Colonic mucosa (tissue), 4 donors: ENCODE measurements around the gene CERS6. TPM values are rescaled to one million over a fixed set of nuclear protein-coding genes. Genes with fewer than 3 reads are reported as not detected.
"Not testable (repeated sequence)": the region's sequence is repeated elsewhere in the genome, so short reads cannot be mapped to it uniquely, and the experiment has no call there.

Source experiments
- DNase-seq: peaks from one replicate; pipeline ENCODE4 v3.0.0-alpha.2; 2020
- H3K27ac ChIP-seq: fragments of 200-600 bp; one replicate; pipeline ENCODE4 v1.8.0; 2021
- H3K27me3 ChIP-seq: fragments of 200-600 bp; one replicate; pipeline ENCODE4 v1.8.0; 2021
- H3K36me3 ChIP-seq: fragments of 200-600 bp; one replicate; pipeline ENCODE4 v1.8.0; 2021
- H3K4me1 ChIP-seq: fragments of 200-600 bp; one replicate; pipeline ENCODE4 v1.8.0; 2021; ENCODE audit warnings: mild to moderate bottlenecking
- H3K4me3 ChIP-seq: fragments of 200-600 bp; one replicate; pipeline ENCODE4 v1.8.0; 2021
- H3K9ac ChIP-seq, 2 donors: one replicate each; pipeline ENCODE4 v1.7.0; 2013; ENCODE audit warnings: control low read depth in 2 of 2, low read depth in 2 of 2, low read length in 2 of 2
- H3K9me3 ChIP-seq: fragments of 200-600 bp; one replicate; pipeline ENCODE4 v1.8.0; 2021
- intact Hi-C: fragments of 100-400 bp; cut with DNase I; formaldehyde crosslinking; loops from one replicate; pipeline ENCODE4 v1.14.1; 2022
- total RNA-seq, 2 donors: library from RNA; stranded (reverse); fragmentation: NEBNext Ultra II Directional in 1 of 2; extraction: Animal tissue kit (Norgen Biotek cat#: 25700) in 1 of 2; gene quantifications; one replicate each; pipeline ENCODE4 v1.2.1, GENCODE V29; 2021
- TF ChIP-seq, protein P1 (sequence below): fragments of 200-600 bp; IDR thresholded peaks from one replicate; pipeline ENCODE4 v1.8.0; 2022; ENCODE audit warnings: antibody characterized with exemption, mild to moderate bottlenecking
- donor health status: healthy.
- donor health status: DM: no; HTN: no; CAD: no.
- donor health status: DM: no; HTN: no; CAD: no.

CERS6 gene
- total RNA-seq, 2 donors from 2014 or later, result 56.7 to 75.9 TPM

DNA sequence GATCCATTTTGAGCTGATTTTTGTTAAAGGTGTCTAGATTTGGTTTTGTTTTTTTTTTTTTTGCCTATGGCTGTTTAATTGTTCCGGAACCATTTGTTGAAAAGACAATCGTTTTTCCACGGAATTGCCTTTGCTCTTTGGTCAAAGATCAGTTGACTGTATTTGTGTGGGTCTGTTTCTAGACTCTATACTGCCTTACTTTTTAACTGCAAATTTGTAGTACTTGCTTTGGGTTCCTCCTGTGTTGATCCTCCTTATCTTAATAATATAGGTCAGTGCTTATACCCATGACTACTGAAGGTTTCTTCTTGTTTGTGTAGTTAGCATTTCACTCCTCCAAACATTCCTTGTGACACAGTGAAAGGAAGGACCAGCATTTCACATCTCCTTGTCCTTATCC is 30.4 kb downstream of the CERS6 start:
- H3K36me3 ChIP-seq, result no peaks in the 10 kb centered on the region
- no peak overlapping the region for H3K9ac ChIP-seq
- TF ChIP-seq, protein P1, sequence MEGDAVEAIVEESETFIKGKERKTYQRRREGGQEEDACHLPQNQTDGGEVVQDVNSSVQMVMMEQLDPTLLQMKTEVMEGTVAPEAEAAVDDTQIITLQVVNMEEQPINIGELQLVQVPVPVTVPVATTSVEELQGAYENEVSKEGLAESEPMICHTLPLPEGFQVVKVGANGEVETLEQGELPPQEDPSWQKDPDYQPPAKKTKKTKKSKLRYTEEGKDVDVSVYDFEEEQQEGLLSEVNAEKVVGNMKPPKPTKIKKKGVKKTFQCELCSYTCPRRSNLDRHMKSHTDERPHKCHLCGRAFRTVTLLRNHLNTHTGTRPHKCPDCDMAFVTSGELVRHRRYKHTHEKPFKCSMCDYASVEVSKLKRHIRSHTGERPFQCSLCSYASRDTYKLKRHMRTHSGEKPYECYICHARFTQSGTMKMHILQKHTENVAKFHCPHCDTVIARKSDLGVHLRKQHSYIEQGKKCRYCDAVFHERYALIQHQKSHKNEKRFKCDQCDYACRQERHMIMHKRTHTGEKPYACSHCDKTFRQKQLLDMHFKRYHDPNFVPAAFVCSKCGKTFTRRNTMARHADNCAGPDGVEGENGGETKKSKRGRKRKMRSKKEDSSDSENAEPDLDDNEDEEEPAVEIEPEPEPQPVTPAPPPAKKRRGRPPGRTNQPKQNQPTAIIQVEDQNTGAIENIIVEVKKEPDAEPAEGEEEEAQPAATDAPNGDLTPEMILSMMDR, result no peak
- H3K27me3 ChIP-seq, result no peaks in the 10 kb centered on the region
- no peak overlapping the region for H3K27ac ChIP-seq
- intact Hi-C loops, result no loop called here
- DNase-seq, result no peak
- H3K4me1 ChIP-seq, result no peaks in the 10 kb centered on the region
- H3K9me3 ChIP-seq, result no peaks in the 10 kb centered on the region
- no peak overlapping the region for H3K4me3 ChIP-seq

DNA sequence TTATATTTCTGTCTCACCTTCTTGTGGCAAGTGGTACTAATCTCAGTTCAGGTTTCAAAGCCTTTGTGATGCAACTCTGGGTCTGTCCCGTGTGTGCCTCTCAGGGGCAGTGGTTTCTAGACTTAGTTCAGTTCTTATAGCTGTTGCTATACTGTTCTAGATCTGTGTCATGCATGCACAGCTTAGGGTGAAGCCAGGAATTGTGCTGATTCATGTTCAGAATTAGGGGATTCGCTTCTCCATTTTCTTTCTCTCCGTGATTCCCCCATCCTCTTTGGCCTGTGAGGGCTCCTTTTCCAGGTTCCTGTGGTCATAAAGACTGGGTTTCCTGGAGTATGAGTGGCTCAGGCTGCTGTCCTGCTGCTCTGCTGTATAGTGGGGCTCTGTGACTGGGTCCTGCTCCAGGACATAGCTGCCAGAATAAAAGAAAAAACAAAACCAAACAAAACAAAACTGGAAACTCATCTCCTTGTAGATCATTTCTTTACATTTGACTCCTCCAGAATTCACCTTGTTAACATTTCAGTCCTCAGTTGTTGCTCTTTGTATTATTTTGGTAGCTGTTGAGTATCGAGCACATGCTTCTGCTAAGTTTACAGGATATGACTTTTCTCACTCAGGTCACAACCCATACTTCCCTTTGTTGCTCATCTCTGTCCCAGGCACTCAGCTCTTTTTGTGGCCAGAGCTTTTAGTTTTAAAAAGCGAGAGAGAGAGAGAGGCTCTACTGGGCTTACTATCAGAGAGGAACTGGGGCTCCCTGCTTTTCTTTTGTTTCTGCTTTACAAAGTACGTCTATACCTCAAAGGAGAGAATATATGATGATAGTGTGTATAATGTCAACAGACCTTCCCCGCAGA is 34.2 kb downstream of the CERS6 start:
- peak overlapping the region in 1 of 2 donors; percentile 68 for H3K9ac ChIP-seq
- H3K27ac ChIP-seq, result peak overlapping the region; percentile 56
- no peaks in the 10 kb centered on the region for H3K4me1 ChIP-seq
- TF ChIP-seq, protein P1, result no peak
- H3K4me3 ChIP-seq, result no peak overlapping the region
- H3K36me3 ChIP-seq, result no peaks in the 10 kb centered on the region
- no peaks in the 10 kb centered on the region for H3K27me3 ChIP-seq
- DNase-seq, result no peak
- intact Hi-C loops, result no loop called here
- H3K9me3 ChIP-seq, result no peaks in the 10 kb centered on the region

DNA sequence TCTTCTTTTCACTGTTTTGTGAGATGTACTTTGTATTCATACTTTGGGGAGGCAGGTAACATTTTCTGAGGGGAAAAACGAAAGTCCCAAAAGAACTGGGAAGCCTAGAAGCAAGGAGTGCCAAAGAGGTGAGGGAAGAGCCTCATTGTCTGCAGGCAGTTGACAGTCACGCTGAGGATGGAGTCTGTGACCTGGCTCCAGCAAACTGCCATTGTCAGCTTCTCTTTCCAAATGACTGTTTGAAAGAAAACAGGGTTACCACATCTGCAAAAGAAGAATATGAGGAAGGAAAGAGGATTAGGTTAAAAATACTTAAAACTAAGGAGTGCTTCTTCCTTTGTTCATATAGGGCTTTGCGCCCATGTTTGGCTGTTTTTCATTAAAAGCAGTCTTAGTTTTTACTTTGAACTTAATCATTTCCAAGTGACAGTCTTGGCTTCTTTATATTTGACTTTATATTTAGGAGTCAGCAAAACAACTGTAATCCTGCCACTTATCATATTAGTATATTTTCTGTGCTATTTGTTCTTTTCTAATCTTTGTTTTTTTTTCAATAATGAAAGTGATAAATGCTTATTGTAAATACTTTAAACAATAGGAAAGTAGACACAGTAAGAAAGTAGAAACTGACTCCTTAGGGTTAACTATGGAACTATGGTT is 35.0 kb downstream of the CERS6 start:
- intact Hi-C loops, result no loop called here

DNA sequence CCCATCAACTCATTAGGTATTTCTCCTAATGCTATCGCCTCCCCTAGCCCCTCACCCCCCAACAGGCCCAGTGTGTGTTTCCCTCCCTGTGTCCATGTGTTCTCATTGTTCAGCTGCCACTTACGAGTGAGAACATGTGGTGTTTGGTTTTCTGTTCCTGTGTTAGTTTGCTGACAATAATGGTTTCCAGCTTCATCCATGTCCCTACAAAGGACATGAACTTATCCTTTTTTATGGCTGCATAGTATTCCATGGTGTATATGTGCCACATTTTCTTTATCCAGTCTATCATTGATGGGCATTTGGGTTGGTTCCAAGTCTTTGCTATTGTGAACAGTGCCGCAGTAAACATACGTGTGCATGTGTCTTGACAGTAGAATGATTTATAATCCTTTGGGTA is 35.7 kb downstream of the CERS6 start:
- H3K4me3 ChIP-seq, H3K27ac ChIP-seq, H3K27me3 ChIP-seq, H3K36me3 ChIP-seq, DNase-seq, intact Hi-C loops, H3K9ac ChIP-seq, H3K4me1 ChIP-seq, H3K9me3 ChIP-seq: not testable (repeated sequence)

More for the DNA sequence above, 35.0 kb downstream of the CERS6 start:
- no peaks in the 10 kb centered on the region for H3K4me1 ChIP-seq
- DNase-seq, result no peak
- H3K9me3 ChIP-seq, result no peaks in the 10 kb centered on the region
- H3K27me3 ChIP-seq, result no peaks in the 10 kb centered on the region
- H3K27ac ChIP-seq, result peak overlapping the region; percentile 56
- TF ChIP-seq, protein P1, result no peak
- peak overlapping the region in 1 of 2 donors; percentile 68 for H3K9ac ChIP-seq
- no peaks in the 10 kb centered on the region for H3K36me3 ChIP-seq
- no peak overlapping the region for H3K4me3 ChIP-seq

DNA sequence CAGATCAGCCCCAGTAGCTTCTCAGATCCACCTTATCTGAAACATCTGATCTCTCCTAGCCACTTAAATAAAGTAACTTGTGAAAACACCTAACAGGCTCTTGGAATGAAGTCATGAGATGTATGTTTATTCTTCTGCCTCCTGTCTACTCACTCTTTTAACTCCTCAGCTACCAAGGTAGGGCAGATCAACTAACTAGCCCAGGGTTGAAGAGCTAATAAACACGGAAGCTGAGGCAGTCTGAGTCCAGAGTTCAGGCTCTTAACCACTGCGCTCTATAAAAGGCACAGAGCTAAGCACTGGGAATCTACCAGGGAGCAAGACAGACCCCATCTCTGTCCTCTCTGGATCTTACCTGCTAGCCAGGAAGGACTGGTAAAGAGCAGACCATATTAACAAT is 37.1 kb downstream of the CERS6 start:
- H3K4me1 ChIP-seq, H3K4me3 ChIP-seq, H3K9me3 ChIP-seq, intact Hi-C loops, H3K27me3 ChIP-seq, H3K36me3 ChIP-seq, H3K9ac ChIP-seq: not testable (repeated sequence)
- peak overlapping the region; percentile 84 for H3K27ac ChIP-seq
- peak; percentile 68 for DNase-seq

DNA sequence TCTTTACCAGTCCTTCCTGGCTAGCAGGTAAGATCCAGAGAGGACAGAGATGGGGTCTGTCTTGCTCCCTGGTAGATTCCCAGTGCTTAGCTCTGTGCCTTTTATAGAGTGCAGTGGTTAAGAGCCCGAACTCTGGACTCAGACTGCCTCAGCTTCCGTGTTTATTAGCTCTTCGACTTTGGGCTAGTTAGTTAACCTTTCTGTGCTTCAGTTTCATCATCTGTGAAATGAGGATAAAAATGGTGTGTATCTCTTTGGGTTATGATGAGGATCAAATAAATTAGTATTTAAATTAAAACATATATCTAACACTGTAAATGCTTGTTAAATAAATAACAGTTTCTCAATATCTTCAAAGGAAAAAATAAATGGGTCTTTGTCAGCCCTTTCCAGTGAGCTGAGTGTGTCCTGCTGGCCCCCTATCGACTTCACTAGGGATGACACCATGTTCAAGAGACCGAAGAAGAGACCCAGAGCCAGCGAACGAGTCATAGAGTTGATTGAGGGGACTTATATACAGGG is 38.2 kb downstream of the CERS6 start:
- Histone ChIP-seq H3K27ac (peak overlapping the region; percentile 84), H3K9ac (no peak overlapping the region), H3K36me3 (no peaks in the 10 kb centered on the region), H3K4me3 (no peak overlapping the region), H3K4me1 (no peaks in the 10 kb centered on the region), H3K27me3 (no peaks in the 10 kb centered on the region), H3K9me3 (no peaks in the 10 kb centered on the region)
- intact Hi-C loops, result no loop called here
- TF ChIP-seq, protein P1, result peak; percentile 34
- peak; percentile 48 for DNase-seq
